ENCODE measurements around the gene GPR62.

GPR62 gene

GRCh38 chr3:51957520-51958205 lies 2.5 kb downstream of the GPR62 start:
- no peak for DNase-seq (ENCODE audit: low read depth)
- H3K4me3 ChIP-seq (ENCODE audit: low read length), result no peak overlapping the region
- TF ChIP-seq CTCF (conservative IDR thresholded peaks at IDR 0.05; ENCODE audit: low read length), result no peak

GRCh38 chr3:51958603-51959521 lies 3.7 kb downstream of the GPR62 start:
- no peak overlapping the region for H3K4me3 ChIP-seq (ENCODE audit: low read length)
- no peak for DNase-seq (ENCODE audit: low read depth)
- TF ChIP-seq CTCF (conservative IDR thresholded peaks at IDR 0.05; ENCODE audit: low read length), result no peak

- no peak overlapping the region for H3K4me3 ChIP-seq (ENCODE audit: low read length)
- DNase-seq (ENCODE audit: low read depth), result no peak
- TF ChIP-seq CTCF (conservative IDR thresholded peaks at IDR 0.05; ENCODE audit: low read length), result no peak
Measured at GRCh38 chr3:51959651-51960050, 4.5 kb downstream of the GPR62 start.

- no peak overlapping the region for H3K4me3 ChIP-seq (ENCODE audit: low read length)
- no peak for TF ChIP-seq CTCF (conservative IDR thresholded peaks at IDR 0.05; ENCODE audit: low read length)
- no peak for DNase-seq (ENCODE audit: low read depth)
Measured at GRCh38 chr3:51960386-51960785, 5.2 kb downstream of the GPR62 start.

GRCh38 chr3:51961011-51961410 lies 5.8 kb downstream of the GPR62 start:
- TF ChIP-seq CTCF (conservative IDR thresholded peaks at IDR 0.05; ENCODE audit: low read length), result no peak
- DNase-seq (ENCODE audit: low read depth), result no peak
- no peak overlapping the region for H3K4me3 ChIP-seq (ENCODE audit: low read length)

GRCh38 chr3:51961602-51962569 lies 6.7 kb downstream of the GPR62 start:
- no peak overlapping the region for H3K4me3 ChIP-seq (ENCODE audit: low read length)
- no peak for DNase-seq (ENCODE audit: low read depth)
- TF ChIP-seq CTCF (conservative IDR thresholded peaks at IDR 0.05; ENCODE audit: low read length), result no peak
